ENCODE data around the gene IER5L.
"Not testable (repeated sequence)": the region's sequence is repeated elsewhere in the genome, so short reads cannot be mapped to it uniquely, and the experiment has no call there.

Gene IER5L

GRCh38 chr9:129198319-129199043 is 20.4 kb upstream of the IER5L start:
- Histone ChIP-seq H3K4me1 (ENCODE audit: insufficient read depth, low read length, severe bottlenecking) (no peaks in the 10 kb centered on the region), H3F3A (ENCODE audit: insufficient read depth, low read length) (no peaks in the 10 kb centered on the region), H3K9me2 (ENCODE audit: low read depth, low read length) (no peaks in the 10 kb centered on the region), H4K20me1 (ENCODE audit: insufficient read depth, low read length) (no peaks in the 10 kb centered on the region), H3K27me3 (ENCODE audit: insufficient read depth, low read length) (peaks cover 6% of the 10 kb centered on the region; the same call in 1 of the 2 replicates), H3K27ac (ENCODE audit: low read depth, low read length, poor library complexity, severe bottlenecking) (no peak overlapping the region), H3K4me3 (ENCODE audit: low read depth, low read length, poor library complexity, severe bottlenecking) (no peak overlapping the region), H3K79me2 (ENCODE audit: insufficient read depth, low read length) (no peaks in the 10 kb centered on the region), H2AFZ (ENCODE audit: low read length) (no peak overlapping the region), H3K9ac (ENCODE audit: low read length) (no peak overlapping the region), H3K36me3 (ENCODE audit: insufficient read depth, low read length) (no peaks in the 10 kb centered on the region), H3K4me2 (ENCODE audit: low read length) (no peak overlapping the region), H3K9me3 (ENCODE audit: low read length) (no peaks in the 10 kb centered on the region)
- TF ChIP-seq EZH2 (IDR thresholded peaks at IDR 0.05; ENCODE audit: borderline replicate concordance, low read length) (no peak), CTCF (IDR thresholded peaks at IDR 0.05; ENCODE audit: low read length) (no peak)

GRCh38 chr9:129197978-129198318 is 19.9 kb upstream of the IER5L start:
- no peak for TF ChIP-seq CTCF (IDR thresholded peaks at IDR 0.05; ENCODE audit: low read length)
- no peaks in the 10 kb centered on the region for H3K36me3 ChIP-seq (ENCODE audit: insufficient read depth, low read length)
- no peak overlapping the region for H3K4me2 ChIP-seq (ENCODE audit: low read length)
- no peak overlapping the region for H3K4me3 ChIP-seq (ENCODE audit: low read depth, low read length, poor library complexity, severe bottlenecking)
- peaks cover 11% of the 10 kb centered on the region; the same call in 1 of the 2 replicates for H3K27me3 ChIP-seq (ENCODE audit: insufficient read depth, low read length)
- H3K4me1 ChIP-seq (ENCODE audit: insufficient read depth, low read length, severe bottlenecking), result no peaks in the 10 kb centered on the region
- no peaks in the 10 kb centered on the region for H3K79me2 ChIP-seq (ENCODE audit: insufficient read depth, low read length)
- no peak overlapping the region for H3K9ac ChIP-seq (ENCODE audit: low read length)
- no peaks in the 10 kb centered on the region for H4K20me1 ChIP-seq (ENCODE audit: insufficient read depth, low read length)
- no peaks in the 10 kb centered on the region for H3K9me3 ChIP-seq (ENCODE audit: low read length)
- H3K27ac ChIP-seq (ENCODE audit: low read depth, low read length, poor library complexity, severe bottlenecking), result no peak overlapping the region
- H3K9me2 ChIP-seq (ENCODE audit: low read depth, low read length), result no peaks in the 10 kb centered on the region
- no peaks in the 10 kb centered on the region for H3F3A ChIP-seq (ENCODE audit: insufficient read depth, low read length)
- H2AFZ ChIP-seq (ENCODE audit: low read length), result no peak overlapping the region

- H3K4me3 ChIP-seq (ENCODE audit: low read depth, low read length, poor library complexity, severe bottlenecking); H3F3A ChIP-seq (ENCODE audit: insufficient read depth, low read length); H3K27ac ChIP-seq (ENCODE audit: low read depth, low read length, poor library complexity, severe bottlenecking); H3K9me3 ChIP-seq (ENCODE audit: low read length); H3K9ac ChIP-seq (ENCODE audit: low read length); H4K20me1 ChIP-seq (ENCODE audit: insufficient read depth, low read length); H2AFZ ChIP-seq (ENCODE audit: low read length); H3K36me3 ChIP-seq (ENCODE audit: insufficient read depth, low read length); H3K4me1 ChIP-seq (ENCODE audit: insufficient read depth, low read length, severe bottlenecking); H3K9me2 ChIP-seq (ENCODE audit: low read depth, low read length); H3K4me2 ChIP-seq (ENCODE audit: low read length); H3K79me2 ChIP-seq (ENCODE audit: insufficient read depth, low read length): not testable (repeated sequence)
- H3K27me3 ChIP-seq (ENCODE audit: insufficient read depth, low read length), result peaks cover 11% of the 10 kb centered on the region; the same call in 1 of the 2 replicates
Measured at GRCh38 chr9:129197045-129197444, 19.0 kb upstream of the IER5L start.

- Histone ChIP-seq H3K36me3 (ENCODE audit: insufficient read depth, low read length) (no peaks in the 10 kb centered on the region), H3F3A (ENCODE audit: insufficient read depth, low read length) (no peaks in the 10 kb centered on the region), H4K20me1 (ENCODE audit: insufficient read depth, low read length) (no peaks in the 10 kb centered on the region), H3K4me2 (ENCODE audit: low read length) (no peak overlapping the region), H3K9me3 (ENCODE audit: low read length) (0 out of 2 replicates have a peak, but pooled peaks cover 3% of the 10 kb centered on the region), H3K27ac (ENCODE audit: low read depth, low read length, poor library complexity, severe bottlenecking) (no peak overlapping the region), H3K79me2 (ENCODE audit: insufficient read depth, low read length) (no peaks in the 10 kb centered on the region), H3K9ac (ENCODE audit: low read length) (no peak overlapping the region), H3K9me2 (ENCODE audit: low read depth, low read length) (no peaks in the 10 kb centered on the region), H3K27me3 (ENCODE audit: insufficient read depth, low read length) (peaks cover 11% of the 10 kb centered on the region; the same call in 1 of the 2 replicates), H3K4me3 (ENCODE audit: low read depth, low read length, poor library complexity, severe bottlenecking) (no peak overlapping the region), H3K4me1 (ENCODE audit: insufficient read depth, low read length, severe bottlenecking) (no peaks in the 10 kb centered on the region), H2AFZ (ENCODE audit: low read length) (no peak overlapping the region)
- TF ChIP-seq EZH2 (IDR thresholded peaks at IDR 0.05; ENCODE audit: borderline replicate concordance, low read length), result no peak
- no peak for TF ChIP-seq CTCF (IDR thresholded peaks at IDR 0.05; ENCODE audit: low read length)
Measured at GRCh38 chr9:129195606-129196005, 17.5 kb upstream of the IER5L start.
